Activated CD4-positive, alpha-beta memory T cell treated with anti-CD3 and anti-CD28 coated beads, Interleukin-2, amount 10 ng/mL, durations not matched to agents 7 days and 5 days (primary cell): ENCODE data around the gene CDC42BPG. TPM values are rescaled to one million over a fixed set of nuclear protein-coding genes. Genes with fewer than 3 reads are reported as not detected.

ENCODE experiments used
- CTCF ChIA-PET: fragments of 350-600 bp; sonication (Branson Sonifier 250); formaldehyde crosslinking; loops from one replicate; lab custom pipeline; 2021; ENCODE audit warnings: antibody characterized with exemption, inconsistent platforms; lab: Charles Lee
- POLR2A ChIA-PET: fragments of 350-600 bp; sonication (Branson Sonifier 250); formaldehyde crosslinking; loops from one replicate; lab custom pipeline; 2021; ENCODE audit warnings: antibody characterized with exemption; lab: Charles Lee
- DNase-seq: peaks from one replicate; pipeline ENCODE4 v3.0.0-alpha.2; 2020
- H3K27ac Mint-ChIP-seq: one replicate; pipeline ENCODE4 v1.8.0; 2021; ENCODE audit warnings: mild to moderate bottlenecking, mixed read lengths
- H3K27me3 Mint-ChIP-seq: one replicate; pipeline ENCODE4 v1.8.0; 2021; ENCODE audit warnings: mixed read lengths
- H3K36me3 Mint-ChIP-seq: one replicate; pipeline ENCODE4 v1.8.0; 2021; ENCODE audit warnings: low read depth, mixed read lengths
- H3K4me1 Mint-ChIP-seq: one replicate; pipeline ENCODE4 v1.8.0; 2021; ENCODE audit warnings: mixed read lengths
- H3K4me3 Mint-ChIP-seq: one replicate; pipeline ENCODE4 v1.8.0; 2021; ENCODE audit warnings: mild to moderate bottlenecking, mixed read lengths
- H3K9me3 Mint-ChIP-seq: one replicate; pipeline ENCODE4 v1.8.0; 2021; ENCODE audit warnings: mixed read lengths
- total RNA-seq, 2 experiments: library from RNA; stranded (reverse); gene quantifications; one replicate each; pipeline ENCODE4 v1.2.3, GENCODE V29; 2021

Gene CDC42BPG
- total RNA-seq, 2 experiments from 2014 or later, result 0.65 to 0.70 TPM

- H3K4me1 Mint-ChIP-seq, result peaks cover 27% of the 10 kb centered on the region
- POLR2A ChIA-PET, result interaction anchor here (0.7 to 28.1 kb wide), 6 partner anchors 9 to 64 kb away, joined by 3 to 1068 read pairs (median 4); partner anchors contain the start of gene EHD1
- H3K27ac Mint-ChIP-seq, result no peak overlapping the region
Measured at GRCh38 chr11:64843686-64844329, 645 bp downstream of the CDC42BPG start.

GRCh38 chr11:64842851-64843685 is 1.4 kb downstream of the CDC42BPG start:
- H3K4me1 Mint-ChIP-seq, result peaks cover 19% of the 10 kb centered on the region
- ChIA-PET CTCF (interaction anchor here (1.3 to 30.8 kb wide), 5 partner anchors 12 to 44 kb away, joined by 4 to 957 read pairs (median 6); partner anchors contain the start of genes EHD1 and MEN1), POLR2A (interaction anchor here (1.2 to 28.1 kb wide), 3 partner anchors 8 to 64 kb away, joined by 3 to 1068 read pairs (median 5); partner anchors contain the start of gene EHD1)
- DNase-seq, result no peak
- H3K36me3 Mint-ChIP-seq, result no peaks in the 10 kb centered on the region
- no peak overlapping the region for H3K27ac Mint-ChIP-seq
- no peaks in the 10 kb centered on the region for H3K9me3 Mint-ChIP-seq
- peak overlapping the region; percentile 31 for H3K4me3 Mint-ChIP-seq
- H3K27me3 Mint-ChIP-seq, result no peaks in the 10 kb centered on the region

More at GRCh38 chr11:64843686-64844329, 645 bp downstream of the CDC42BPG start:
- no peaks in the 10 kb centered on the region for H3K27me3 Mint-ChIP-seq
- peak overlapping the region; percentile 70 for H3K4me3 Mint-ChIP-seq
- no peak for DNase-seq
- H3K36me3 Mint-ChIP-seq, result no peaks in the 10 kb centered on the region
- H3K9me3 Mint-ChIP-seq, result no peaks in the 10 kb centered on the region
- CTCF ChIA-PET, result interaction anchor here (0.6 to 30.8 kb wide), 19 partner anchors 13 to 229 kb away, joined by 3 to 957 read pairs (median 4); partner anchors contain the start of genes BATF2, EHD1, MEN1 and NAALADL1

- ChIA-PET POLR2A (no interaction called here), CTCF (interaction anchor here (30.8 kb wide), 1 partner anchor 44 kb away, joined by 957 read pairs; the partner anchor contains the start of gene EHD1)
- no peak overlapping the region for H3K4me3 Mint-ChIP-seq
- no peaks in the 10 kb centered on the region for H3K36me3 Mint-ChIP-seq
- peaks cover 16% of the 10 kb centered on the region for H3K4me1 Mint-ChIP-seq
- no peak overlapping the region for H3K27ac Mint-ChIP-seq
- no peaks in the 10 kb centered on the region for H3K27me3 Mint-ChIP-seq
- no peaks in the 10 kb centered on the region for H3K9me3 Mint-ChIP-seq
- DNase-seq, result no peak
Measured at GRCh38 chr11:64842366-64842759, 2.1 kb downstream of the CDC42BPG start.

GRCh38 chr11:64841592-64842365 is 2.7 kb downstream of the CDC42BPG start:
- no peak for DNase-seq
- H3K4me1 Mint-ChIP-seq, result peaks cover 16% of the 10 kb centered on the region
- POLR2A ChIA-PET, result no interaction called here
- H3K9me3 Mint-ChIP-seq, result no peaks in the 10 kb centered on the region
- no peak overlapping the region for H3K4me3 Mint-ChIP-seq
- no peak overlapping the region for H3K27ac Mint-ChIP-seq
- CTCF ChIA-PET, result interaction anchor here (30.8 kb wide), 1 partner anchor 45 kb away, joined by 957 read pairs; the partner anchor contains the start of gene EHD1
- H3K27me3 Mint-ChIP-seq, result no peaks in the 10 kb centered on the region
- H3K36me3 Mint-ChIP-seq, result no peaks in the 10 kb centered on the region

GRCh38 chr11:64839887-64840782 is 4.3 kb downstream of the CDC42BPG start:
- DNase-seq, result no peak
- Mint-ChIP-seq H3K27me3 (no peaks in the 10 kb centered on the region), H3K36me3 (no peaks in the 10 kb centered on the region), H3K9me3 (no peaks in the 10 kb centered on the region), H3K4me3 (no peak overlapping the region), H3K4me1 (peaks cover 15% of the 10 kb centered on the region), H3K27ac (no peak overlapping the region)
- POLR2A ChIA-PET, result interaction anchor here (1.1 kb wide), 1 partner anchor 96 kb away, joined by 3 read pairs; the partner anchor contains the start of gene RASGRP2
- CTCF ChIA-PET, result interaction anchor here (0.6 to 30.8 kb wide), 3 partner anchors 46 to 224 kb away, joined by 3 to 957 read pairs (median 4); partner anchors contain the start of gene EHD1

- Mint-ChIP-seq H3K36me3 (no peaks in the 10 kb centered on the region), H3K4me3 (no peak overlapping the region), H3K27me3 (no peaks in the 10 kb centered on the region), H3K9me3 (no peaks in the 10 kb centered on the region), H3K27ac (no peak overlapping the region), H3K4me1 (peaks cover 12% of the 10 kb centered on the region)
- DNase-seq, result no peak
- CTCF ChIA-PET, result no interaction called here
- POLR2A ChIA-PET, result no interaction called here
Measured at GRCh38 chr11:64839335-64839734, 5.1 kb downstream of the CDC42BPG start.

- no peak for DNase-seq
- Mint-ChIP-seq H3K9me3 (no peaks in the 10 kb centered on the region), H3K4me3 (no peak overlapping the region), H3K27ac (no peak overlapping the region), H3K36me3 (no peaks in the 10 kb centered on the region), H3K4me1 (peaks cover 10% of the 10 kb centered on the region), H3K27me3 (no peaks in the 10 kb centered on the region)
- POLR2A ChIA-PET, result no interaction called here
- CTCF ChIA-PET, result no interaction called here
Measured at GRCh38 chr11:64838600-64839334, 5.7 kb downstream of the CDC42BPG start.

- no peak overlapping the region for H3K4me3 Mint-ChIP-seq
- H3K36me3 Mint-ChIP-seq, result no peaks in the 10 kb centered on the region
- H3K9me3 Mint-ChIP-seq, result no peaks in the 10 kb centered on the region
- no peak overlapping the region for H3K27ac Mint-ChIP-seq
- no peak for DNase-seq
- no peaks in the 10 kb centered on the region for H3K27me3 Mint-ChIP-seq
- peaks cover 7% of the 10 kb centered on the region for H3K4me1 Mint-ChIP-seq
- ChIA-PET POLR2A (interaction anchor here (0.9 to 1.3 kb wide), 2 partner anchors 8 to 15 kb away, joined by 3 read pairs; no protein-coding TSS in a partner anchor), CTCF (no interaction called here)
Measured at GRCh38 chr11:64837887-64838351, 6.5 kb downstream of the CDC42BPG start.

GRCh38 chr11:64836448-64837072 is 7.9 kb downstream of the CDC42BPG start:
- Mint-ChIP-seq H3K9me3 (no peaks in the 10 kb centered on the region), H3K27me3 (no peaks in the 10 kb centered on the region), H3K4me3 (no peak overlapping the region), H3K27ac (no peak overlapping the region), H3K4me1 (peaks cover 7% of the 10 kb centered on the region), H3K36me3 (no peaks in the 10 kb centered on the region)
- ChIA-PET POLR2A (interaction anchor here (1.0 to 1.5 kb wide), 4 partner anchors 16 to 246 kb away, joined by 3 to 4 read pairs (median 3); partner anchors contain the start of genes MEN1 and SF1), CTCF (interaction anchor here (0.8 kb wide), 1 partner anchor 12 kb away, joined by 3 read pairs; no protein-coding TSS in a partner anchor)
- DNase-seq, result no peak

- DNase-seq, result no peak
- Mint-ChIP-seq H3K4me3 (no peak overlapping the region), H3K27me3 (no peaks in the 10 kb centered on the region), H3K27ac (no peak overlapping the region), H3K9me3 (no peaks in the 10 kb centered on the region), H3K4me1 (peaks cover 7% of the 10 kb centered on the region), H3K36me3 (no peaks in the 10 kb centered on the region)
- POLR2A ChIA-PET, result interaction anchor here (1.0 to 1.5 kb wide), 3 partner anchors 25 to 247 kb away, joined by 3 to 4 read pairs (median 3); partner anchors contain the start of genes MEN1 and SF1
- CTCF ChIA-PET, result interaction anchor here (0.8 kb wide), 1 partner anchor 12 kb away, joined by 3 read pairs; no protein-coding TSS in a partner anchor
Measured at GRCh38 chr11:64835616-64836447, 8.6 kb downstream of the CDC42BPG start.
